ENCODE data around the gene ABCC4.
A peak's percentile ranks its signal among the peaks of the same experiment; 100 is the strongest.

Gene ABCC4

DNA sequence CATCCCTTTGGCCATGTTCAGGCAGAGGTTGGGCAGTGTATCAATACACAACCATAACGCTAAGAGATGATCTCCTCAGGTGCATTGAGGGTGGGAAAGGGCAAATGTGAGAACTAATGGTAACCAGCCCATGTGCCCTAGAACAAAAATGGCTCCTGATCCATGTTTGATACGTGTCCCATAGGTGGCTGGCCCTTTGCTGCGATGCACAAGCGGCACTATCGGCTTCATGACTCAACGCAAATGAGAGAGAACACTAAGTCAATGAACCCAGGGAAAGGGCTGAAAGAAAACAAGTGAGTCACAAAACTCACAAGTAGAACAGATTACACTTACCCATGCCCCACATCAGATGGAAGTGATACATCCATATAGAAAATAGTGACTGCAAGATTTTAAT, 201.7 kb downstream of the ABCC4 start:
- no peak for DNase-seq

DNA sequence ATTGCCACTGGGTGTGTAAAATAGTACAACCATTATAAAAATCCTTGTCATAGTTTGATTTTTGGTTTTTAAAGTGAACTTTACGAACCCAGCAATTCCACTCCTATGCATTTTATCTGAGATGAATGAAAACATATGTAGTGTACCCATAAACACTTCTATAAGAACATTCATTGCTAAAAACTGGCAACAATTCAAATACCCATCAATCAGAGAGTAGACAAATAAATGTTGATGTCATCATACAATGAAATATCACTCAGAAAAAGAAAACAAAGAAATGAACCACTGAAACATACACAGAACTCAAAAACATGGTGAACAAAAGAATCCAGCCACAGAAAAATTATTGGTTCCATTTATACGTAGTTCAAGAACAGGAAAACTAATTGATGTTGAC, 202.3 kb downstream of the ABCC4 start:
- DNase-seq: no peak

DNA sequence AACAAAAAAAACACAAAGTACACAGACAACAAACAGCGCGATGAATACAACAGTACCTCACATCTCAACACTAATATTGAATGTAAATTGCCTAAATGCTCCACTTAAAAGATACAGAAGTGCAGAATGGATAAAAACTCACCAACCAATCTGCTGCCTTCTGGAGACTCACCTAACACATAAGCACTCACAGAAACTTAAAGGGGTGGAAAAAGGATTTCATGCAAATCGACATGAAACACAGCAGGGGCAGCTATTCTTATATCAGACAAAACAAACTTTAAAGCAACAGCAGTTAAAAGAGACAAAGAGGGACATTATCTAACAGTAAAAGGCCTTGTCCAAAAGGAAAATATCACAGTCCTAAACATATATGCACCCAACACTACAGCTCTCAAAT, 209.5 kb downstream of the ABCC4 start:
- DNase-seq: no peak

DNA sequence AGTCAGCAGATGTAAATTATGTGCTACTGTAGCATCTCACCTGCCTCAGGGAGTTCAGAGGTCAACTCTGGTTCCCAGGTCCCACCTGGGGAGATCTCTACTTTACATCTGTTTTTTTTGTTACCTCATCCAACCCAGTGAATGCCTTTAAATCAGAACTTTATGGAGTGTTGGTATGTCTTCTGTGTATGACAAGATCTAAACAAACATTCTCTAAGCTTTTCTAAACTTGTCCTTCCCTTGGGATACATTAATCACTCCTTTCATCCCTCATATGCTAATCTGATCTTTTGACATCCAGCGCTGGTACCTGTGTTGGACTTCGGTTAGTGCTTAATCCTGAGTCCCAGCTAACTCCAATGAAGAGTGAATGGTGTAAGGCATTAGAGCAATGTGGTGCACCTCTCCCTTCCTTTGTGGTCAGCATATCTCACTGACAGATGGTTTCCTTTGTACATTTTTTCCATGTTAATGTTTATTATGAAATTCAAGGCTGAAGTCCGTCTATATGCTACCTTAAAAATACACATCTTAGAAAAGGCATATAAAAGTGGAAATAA, 213.4 kb downstream of the ABCC4 start:
- DNase-seq: no peak

DNA sequence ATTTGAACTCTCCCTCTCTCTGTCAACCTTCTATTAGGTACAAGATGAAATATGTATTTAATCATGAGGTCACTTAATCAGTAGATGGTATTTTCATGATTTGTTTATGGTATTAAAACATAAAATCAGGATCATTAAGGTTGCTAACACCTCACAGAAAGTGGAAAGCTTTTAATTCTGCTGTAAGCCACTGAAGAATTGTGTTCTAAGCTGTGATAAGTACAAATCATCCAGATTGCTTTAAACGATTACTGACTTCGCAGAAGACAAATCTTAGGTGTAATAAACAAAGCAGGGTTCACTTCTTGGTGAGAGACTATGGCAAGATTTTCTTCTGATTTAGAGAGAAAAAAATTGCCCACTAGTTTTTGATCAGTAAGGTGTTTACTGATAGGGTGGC, 214.5 kb downstream of the ABCC4 start:
- DNase-seq: no peak

DNA sequence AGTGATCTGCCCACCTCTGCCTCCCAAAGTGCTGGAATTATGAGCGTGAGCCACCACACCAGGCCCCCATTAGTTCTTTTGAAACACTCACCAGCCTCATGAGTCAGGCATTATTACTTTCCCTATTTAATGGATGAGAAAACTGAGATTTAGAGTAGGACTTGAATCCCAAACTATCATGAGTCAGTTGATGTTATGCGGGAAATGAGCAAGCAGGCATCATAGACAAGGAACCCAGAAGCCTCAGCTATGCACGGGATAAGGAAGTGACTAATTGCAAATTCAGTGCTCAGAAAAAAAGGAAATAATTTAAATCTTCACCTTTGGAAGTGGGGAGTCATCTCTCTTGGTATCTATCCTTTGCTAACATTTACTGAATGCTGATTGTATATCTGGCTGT, 217.5 kb downstream of the ABCC4 start:
- DNase-seq: peak in 1 of 2 donors; percentile 6

DNA sequence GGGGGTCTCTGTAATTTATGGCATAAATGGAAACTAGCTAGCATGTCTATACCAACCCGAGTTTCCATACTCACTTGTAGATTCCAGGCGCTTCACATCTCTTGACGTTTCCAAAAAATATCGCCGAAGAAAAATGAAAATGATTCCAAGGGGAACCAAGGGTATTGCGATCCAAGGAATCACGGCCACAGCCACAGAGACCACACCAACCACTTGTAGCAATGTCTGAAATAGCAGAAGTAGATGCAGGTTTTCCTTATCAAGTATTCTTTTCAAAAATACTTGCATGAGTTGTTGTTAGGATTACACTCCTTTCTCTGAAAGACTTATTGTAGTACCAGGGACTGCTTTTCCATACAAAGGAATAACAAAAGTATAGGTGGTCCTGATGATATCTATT, 218.2 kb downstream of the ABCC4 start:
- no peak for DNase-seq

DNA sequence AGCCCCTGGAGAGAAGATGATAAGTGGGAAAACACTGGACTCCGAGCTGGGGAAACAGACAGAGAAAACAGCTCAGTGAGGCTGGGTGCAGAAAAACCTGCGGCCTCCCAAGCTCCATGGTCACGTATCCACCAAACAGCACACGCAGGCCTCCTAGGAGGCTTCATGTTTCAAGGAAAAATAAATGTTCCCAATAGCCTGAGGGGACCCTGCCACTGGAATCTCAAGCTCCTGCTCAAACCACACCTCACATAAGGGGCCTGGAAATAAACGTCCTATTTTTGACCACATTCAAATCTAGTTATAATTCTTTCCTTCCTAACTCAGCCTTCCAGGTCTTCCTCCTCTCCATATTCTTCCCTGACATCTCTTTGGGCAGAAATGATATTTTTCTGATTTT, 225.7 kb downstream of the ABCC4 start:
- DNase-seq: no peak

DNA sequence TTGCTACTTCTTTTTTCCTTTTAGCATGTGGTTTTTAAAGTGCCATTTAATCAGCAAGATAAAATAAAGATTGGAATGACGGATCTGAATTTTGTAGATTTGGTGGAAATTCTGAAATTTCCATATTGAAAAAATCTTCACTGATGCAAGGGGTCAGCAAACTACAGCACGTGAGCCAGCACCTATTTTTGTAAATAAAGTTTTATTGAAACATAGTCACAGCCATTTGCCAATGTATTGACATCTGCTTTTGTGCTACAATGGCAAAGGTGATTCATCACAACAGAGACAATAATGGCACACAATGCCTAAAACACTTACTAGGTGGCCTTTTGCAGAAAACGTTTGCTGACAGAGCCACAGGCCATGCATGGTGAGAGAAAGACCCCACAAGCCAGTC, 226.4 kb downstream of the ABCC4 start:
- DNase-seq: no peak

DNA sequence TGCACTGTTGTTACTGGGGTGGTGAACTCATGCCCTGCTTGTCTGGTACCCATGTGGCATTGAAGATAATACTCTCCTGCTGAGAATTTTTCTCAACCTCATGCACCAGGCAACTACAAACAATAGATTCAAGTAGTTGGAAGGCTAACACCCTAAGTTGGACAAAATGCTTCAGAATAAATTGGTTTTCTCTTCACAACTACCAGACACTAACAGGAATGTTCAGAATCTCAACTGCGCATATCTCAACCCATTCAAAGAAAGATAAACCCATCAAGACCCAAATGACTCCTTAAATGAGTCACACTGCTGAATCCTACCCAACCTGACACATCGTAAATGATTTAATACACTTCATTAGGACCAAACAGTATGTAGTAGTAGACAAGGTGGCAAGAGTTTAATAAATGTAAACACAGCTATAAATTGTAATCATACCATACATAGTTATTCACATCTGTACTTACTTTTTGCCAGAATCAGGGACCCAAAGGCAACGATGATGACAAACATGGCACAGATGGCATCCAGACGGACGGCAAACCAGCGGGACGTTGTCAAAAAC, 227.4 kb downstream of the ABCC4 start:
- no peak for DNase-seq

DNA sequence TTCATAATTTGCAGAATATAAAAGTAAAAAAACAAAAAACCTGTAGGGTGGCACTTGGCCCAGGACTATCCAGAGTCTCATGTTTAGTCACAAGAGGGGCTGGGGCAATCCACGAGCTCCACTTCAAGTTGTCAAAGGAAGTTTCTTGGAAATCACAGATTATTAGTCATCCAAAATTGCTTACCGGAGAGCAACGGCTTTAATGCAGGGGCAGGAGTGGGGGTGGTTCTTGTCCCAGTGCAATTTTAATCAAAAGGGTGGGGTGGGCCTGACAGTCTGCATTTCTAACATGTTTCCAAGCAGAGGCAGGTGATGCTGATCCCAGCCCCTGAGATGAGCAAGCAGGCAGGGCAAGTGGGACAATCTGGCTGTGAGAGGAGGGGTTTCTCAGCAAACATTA, 233.9 kb downstream of the ABCC4 start:
- no peak for DNase-seq

DNA sequence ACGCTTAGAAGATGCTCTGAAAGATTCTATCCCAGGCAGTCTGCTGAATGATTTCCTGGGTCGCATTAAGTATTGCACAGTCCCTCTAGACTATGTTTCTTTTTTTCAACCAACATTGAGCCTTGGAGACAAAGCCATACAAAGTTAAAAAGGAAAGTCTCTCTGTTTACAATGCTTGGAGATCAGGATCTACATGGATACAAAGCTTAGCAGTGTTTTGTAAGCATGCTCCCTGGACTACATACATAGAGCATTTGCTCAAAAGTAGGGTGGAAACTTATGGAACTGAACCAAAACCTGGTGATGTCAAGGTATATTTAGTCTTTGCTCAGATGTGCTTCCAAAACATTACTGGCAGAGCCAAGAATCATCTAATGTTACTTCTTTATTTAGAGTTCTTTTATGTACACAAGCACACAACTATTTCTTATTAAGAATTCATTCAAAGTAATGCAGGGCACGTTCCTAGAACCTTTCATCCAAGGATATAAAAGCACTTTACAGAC, 241.2 kb downstream of the ABCC4 start:
- DNase-seq: no peak

DNA sequence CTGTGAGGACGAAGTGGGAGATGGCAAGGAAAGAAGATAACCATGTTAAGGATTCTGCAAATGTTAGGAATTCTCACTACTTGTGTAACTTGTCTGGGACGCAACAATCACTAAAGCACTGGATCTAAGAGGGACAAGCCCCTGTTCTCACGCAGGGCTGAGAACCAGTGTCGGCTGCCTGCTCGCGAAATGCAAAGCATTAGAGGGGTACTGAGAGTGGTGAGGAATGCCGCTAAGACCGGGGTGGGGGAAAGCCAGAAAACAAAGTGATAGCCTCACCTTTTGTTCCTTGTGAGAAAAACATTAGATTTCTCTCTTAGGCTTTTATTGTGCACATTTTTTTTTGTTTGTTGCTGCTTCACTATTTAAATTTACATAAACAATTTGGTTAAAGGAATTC, 241.9 kb downstream of the ABCC4 start:
- DNase-seq: no peak

DNA sequence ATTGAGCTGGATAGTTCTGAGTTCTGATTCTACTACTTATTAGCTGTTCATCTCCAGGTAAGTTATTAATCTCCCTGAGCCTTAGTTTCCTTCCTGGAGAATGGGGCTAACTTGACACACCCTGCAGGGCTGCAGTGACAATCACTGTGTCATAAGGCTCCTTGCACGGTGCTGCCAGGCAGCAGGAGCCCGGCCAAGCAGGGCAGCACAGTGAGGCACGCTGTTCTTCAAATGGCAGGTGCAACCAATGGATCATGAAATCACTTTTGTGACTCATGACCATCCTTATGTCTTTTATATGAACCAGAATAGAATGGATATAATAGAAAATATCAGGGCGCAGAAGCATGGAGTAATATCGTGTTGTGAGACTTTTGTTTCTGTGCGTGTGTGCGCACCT, 242.6 kb downstream of the ABCC4 start:
- DNase-seq: no peak

DNA sequence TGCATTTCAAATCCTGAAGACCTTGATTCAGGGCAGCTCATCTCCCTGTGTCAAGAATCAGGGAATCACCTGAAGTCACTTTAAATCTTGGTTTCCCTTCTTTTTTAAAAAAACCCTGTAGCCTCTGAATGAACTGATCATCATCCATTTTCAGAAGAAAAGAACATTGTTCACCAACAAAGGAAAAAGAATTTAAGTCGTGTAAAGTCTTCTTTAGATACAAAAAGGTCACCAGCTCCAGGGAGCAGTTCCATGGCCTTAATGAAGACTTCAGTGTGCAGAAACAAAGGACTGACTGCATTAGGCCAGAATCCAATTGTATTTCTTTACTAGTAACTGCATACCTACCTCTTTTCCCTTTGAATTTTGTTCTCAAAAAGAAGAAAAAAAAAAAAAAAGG, 245.0 kb downstream of the ABCC4 start:
- no peak for DNase-seq

DNA sequence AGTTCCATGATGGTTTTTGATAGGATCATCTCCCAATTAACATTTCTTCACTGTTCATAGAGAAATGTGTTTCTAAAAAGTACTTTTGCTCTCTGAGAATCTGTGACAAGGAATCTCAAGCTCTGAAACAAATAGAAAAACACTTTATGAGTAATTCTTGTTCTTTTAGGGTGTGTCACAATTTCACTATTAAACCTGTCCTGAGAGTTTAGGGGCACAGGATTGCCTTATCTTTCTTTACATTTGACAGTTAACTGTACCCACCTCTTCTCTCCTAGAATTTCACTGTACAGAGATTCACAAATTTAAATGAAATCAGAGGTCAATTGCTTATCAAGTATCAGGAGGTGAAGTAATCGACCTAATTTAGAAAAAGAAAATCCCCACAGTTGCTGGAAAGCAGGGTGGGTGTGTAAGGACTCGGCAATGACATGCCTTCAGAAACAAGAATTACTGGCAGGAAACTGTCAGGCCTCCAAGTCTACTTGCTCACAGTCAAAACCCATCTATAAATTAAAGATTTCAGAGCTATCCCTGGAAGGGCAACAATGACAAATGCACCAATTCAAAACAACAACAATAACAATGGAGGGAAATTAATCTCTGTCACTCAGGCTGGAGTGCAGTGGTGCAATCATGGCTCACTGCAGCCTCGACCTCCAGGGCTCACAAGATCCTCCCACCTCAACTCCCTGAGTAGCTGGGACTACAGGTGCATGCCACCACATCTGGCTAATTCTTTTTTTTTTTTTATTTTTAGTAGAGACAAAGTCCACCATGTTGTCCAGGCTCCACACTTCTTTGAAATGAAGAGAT, 250.2 kb downstream of the ABCC4 start:
- DNase-seq: no peak

DNA sequence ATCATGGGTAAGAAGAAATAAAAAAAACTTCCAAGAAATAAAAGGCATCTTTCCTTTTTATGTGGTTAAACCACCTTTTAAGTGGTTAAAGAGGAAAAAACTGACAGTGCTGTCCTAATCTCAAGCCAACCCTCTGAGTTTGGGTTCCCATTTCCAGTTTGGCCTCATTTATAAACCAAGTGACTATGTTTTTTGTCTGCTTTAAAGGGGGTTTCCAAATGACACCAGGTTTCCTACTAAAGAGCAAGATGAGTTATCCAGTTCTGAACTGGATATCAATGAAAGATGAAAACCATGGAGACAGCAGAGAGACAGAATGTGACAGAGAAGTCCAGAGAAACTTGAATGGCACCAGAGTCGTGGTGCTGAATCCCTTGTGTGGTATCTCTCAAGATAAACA, 251.5 kb downstream of the ABCC4 start:
- DNase-seq: no peak

DNA sequence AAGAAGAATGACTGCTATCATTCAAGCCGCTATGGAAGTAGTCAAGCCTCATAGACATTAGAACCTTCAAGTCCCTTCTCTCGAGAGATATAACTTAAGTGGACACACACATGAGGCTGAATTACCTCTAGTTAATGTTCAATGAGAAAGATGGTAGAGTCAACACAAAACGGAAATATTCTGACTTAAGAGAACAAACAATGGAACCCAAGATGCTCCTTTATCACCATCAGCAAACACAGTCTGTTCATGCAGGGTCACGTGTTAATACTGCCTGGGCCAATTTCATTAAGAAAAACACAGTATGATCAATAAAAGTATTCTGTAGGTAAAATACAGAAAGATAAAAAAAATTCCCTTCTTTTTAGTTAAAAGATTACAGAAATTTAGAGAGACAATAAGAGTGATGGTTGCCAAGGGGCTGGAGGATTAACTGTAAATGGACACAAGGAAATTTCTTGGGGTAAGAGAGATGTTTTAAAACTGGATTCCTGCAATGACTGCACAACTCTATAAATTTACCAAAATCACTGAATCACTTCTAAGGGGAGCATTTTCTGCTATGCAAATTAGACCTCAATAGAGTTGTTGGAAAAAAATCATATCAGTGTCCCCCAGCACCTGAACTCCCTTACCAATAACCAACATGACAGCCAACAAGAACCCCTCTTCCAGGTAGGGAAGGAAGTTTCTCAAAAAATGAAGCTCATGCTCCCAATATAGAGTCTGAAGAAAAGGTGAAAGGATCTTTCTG, 256.6 kb downstream of the ABCC4 start:
- no peak for DNase-seq

DNA sequence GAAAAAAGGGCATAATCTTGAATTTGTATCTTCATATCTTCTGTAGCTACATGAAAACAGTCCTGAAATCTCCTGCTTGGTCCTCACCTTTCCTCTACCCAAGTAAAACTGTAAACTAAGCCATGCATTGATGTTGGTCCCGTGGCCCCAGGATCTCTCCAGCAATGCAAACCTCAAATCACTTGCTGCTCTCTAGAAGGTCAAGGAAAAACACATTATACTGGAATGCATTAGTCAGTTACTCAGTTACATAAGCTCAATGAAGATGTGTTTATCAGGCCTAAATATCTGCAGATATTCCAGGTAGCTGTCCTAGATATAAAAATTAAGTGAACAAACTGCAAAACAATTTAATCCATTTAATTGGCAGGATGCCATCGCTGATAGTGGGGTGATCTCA, 261.8 kb downstream of the ABCC4 start:
- DNase-seq: no peak

DNA sequence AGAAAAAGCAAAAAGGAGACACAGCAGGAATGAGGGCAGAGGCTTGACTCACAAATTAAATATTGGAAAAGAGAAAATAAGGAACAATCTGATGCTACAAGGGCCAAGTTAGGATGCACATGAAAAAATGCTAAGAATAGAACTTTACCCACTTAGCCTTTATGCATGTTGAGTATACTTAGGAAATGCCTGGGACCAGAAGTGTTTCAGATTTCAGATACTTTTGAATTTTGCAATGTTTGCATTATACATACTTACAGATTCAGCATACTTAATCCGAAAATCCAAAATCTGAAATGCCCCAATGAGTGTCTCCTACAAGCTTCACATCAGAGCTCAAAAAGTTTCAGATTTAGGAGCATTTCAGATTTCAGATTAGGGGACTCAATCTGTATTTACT, 262.3 kb downstream of the ABCC4 start:
- DNase-seq: no peak

DNA sequence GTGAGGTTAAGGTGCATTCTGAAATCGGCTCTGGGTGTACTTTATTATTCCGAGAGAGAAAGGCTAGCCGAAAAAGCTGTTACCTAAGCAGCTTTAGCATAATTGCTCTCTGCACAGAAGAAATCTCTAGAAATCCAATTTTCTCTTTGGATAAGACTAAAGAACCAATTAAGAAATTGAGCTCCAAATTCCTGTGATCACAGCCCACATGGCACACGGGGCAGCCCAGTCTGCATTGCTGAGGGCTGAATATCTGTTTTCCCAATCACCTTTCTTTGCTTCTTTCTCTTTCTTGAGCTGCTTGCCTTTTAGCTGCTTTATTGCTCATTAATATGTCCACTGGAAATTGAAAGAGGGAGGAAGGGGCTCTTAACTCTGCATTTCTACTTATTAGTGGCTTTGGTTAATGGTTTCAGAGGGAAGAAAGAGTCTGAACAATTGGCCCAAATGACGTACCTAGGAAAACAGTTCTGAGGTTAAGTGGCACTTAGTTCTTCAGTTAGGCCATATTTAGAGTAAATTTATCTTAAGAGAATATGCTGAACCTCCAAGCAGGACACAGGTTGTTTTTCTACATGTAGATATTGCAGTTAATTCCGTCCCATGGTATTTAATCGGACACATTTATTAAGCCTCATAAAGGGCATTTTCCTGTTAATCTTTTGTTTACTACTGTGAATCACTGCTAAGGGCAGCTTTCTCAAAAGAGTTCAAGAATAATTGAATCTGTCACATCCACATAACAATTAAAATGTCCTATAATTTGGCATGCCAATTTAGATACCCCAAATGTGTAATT, 265.7 kb downstream of the ABCC4 start:
- DNase-seq: no peak

DNA sequence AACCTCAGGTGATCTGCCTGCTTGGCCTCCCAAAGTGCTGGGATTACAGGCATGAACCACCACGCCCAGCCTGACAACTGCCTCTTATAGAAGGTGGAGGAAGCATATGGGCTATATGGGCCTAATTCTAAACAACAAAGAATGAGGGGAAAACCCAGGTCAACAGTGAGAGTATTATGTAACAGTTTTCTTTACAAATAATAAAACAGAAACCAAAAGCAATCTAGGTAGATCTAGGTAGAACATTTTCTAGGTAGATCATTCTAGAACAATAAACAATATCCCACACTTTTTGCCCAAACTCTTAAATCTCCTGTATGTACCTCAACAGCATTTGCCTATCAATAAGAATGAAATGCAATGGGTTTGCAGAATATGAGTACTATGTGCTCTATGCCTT, 267.4 kb downstream of the ABCC4 start:
- DNase-seq: no peak

DNA sequence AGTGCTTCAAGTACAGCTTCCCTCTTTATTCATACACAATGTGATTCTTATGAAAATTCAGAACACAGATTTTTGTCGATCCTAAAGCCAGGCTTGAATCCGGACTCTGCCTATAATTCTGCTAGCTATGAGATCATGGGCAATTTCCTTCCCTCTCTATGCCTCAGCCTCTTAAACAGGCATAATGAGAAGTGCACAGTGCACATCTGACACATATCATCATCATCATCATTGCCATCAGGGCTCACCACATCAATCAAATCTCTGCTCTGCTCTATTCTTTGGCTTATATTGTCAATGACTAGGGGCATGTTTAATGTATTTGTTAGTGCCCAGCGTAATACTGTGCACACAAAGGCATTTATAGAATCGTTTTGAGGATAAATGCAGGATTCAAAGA, 269.1 kb downstream of the ABCC4 start:
- DNase-seq: no peak
